HepG2 (cell line): Measurements from ENCODE around the gene SPAG9.

Experiments used
- BRF2 ChIP-seq: sonication (generic); formaldehyde crosslinking; IDR thresholded peaks from 2 replicates; pipeline ENCODE4 v1.8.1; 2022; ENCODE audit warnings: mild to moderate bottlenecking, missing genetic modification reagents
- CSRNP1 ChIP-seq: sonication (generic); formaldehyde crosslinking; IDR thresholded peaks from 2 replicates; pipeline ENCODE4 v1.8.1; 2023; ENCODE audit warnings: mild to moderate bottlenecking, missing genetic modification reagents
- CTCF ChIP-seq: sonication (generic); formaldehyde crosslinking; IDR thresholded peaks from 2 replicates; pipeline ENCODE4 v1.5.0; 2020; ENCODE audit warnings: mild to moderate bottlenecking, missing genetic modification reagents, moderate library complexity
- DBP ChIP-seq: sonication (generic); formaldehyde crosslinking; IDR thresholded peaks from 2 replicates; pipeline ENCODE4 v1.4.0; 2020; ENCODE audit warnings: missing genetic modification reagents; ENCODE audit errors: not compliant biosample characterization
- FOSL1 ChIP-seq: sonication (generic); formaldehyde crosslinking; IDR thresholded peaks from 2 replicates; pipeline ENCODE4 v1.9.0; 2021; ENCODE audit warnings: missing genetic modification reagents, borderline replicate concordance
- IRF1 ChIP-seq: sonication (generic); formaldehyde crosslinking; IDR thresholded peaks from 2 replicates; pipeline ENCODE4 v1.4.0; 2020; ENCODE audit warnings: low read depth, mild to moderate bottlenecking, missing genetic modification reagents
- SUZ12 ChIP-seq: fragments of 150-350 bp; IDR thresholded peaks from 2 replicates; pipeline ENCODE4 v1.6.1; 2014; ENCODE audit warnings: low read depth, low read length

- TF ChIP-seq FOSL1 (CRISPR knock-in tag) (no peak), CTCF (CRISPR knock-in tag) (no peak), DBP (CRISPR knock-in tag) (no peak), SUZ12 (no peak), IRF1 (CRISPR knock-in tag) (no peak), BRF2 (no peak), CSRNP1 (no peak)
Observed at GRCh38 chr17:51155416-51155815, 34.7 kb upstream of the SPAG9 start.
